Breast epithelium (tissue), 3 donors: Measurements from ENCODE around the gene P2RX2.

Experiments
- POLR2A ChIP-seq: fragments of 450-650 bp; IDR thresholded peaks from one replicate; pipeline ENCODE4 v1.6.1; 2016; ENCODE audit warnings: antibody characterized with exemption, mild to moderate bottlenecking, moderate library complexity
- TF ChIP-seq, protein P1 (sequence below), 3 donors: fragments of 450-650 bp; IDR thresholded peaks; one replicate each; pipeline ENCODE4 v1.5.1; 2016 to 2017; ENCODE audit warnings: antibody characterized with exemption in 3 of 3, mild to moderate bottlenecking in 3 of 3, moderate library complexity in 3 of 3

DNA sequence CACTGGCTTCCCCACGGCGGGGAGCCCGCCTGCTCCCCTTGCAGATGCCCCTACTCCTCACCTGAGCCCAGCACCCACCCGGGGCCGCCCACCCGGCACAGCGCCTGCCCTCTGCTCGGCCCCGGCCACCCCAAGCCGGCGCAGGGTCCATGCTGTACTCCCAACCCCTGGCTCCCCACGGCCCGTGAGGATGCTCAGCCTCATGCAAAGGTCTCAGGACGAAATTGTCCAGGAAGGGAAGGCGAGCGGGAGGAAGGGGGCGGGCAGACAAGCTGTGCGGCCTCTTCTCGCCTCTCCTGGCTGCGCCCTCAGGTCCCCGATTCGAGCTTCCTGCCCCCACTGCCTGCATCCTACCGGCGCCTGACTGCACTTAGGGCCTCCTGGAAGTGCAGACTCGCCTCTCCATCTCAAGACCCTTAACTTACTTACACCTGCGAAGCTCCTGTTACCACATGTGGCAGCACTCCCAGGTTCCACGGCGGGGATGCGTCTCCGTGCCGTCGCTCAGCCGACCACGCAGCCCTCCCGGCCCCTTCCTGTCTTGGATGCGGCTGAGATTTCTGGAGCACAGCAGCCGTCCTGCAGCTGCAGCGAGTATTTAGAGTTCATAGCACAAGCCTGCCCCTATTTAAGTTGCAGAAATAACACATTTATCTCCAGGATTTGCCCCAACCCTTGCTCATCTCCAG is 26.1 kb upstream of the P2RX2 start:
- TF ChIP-seq, protein P1, sequence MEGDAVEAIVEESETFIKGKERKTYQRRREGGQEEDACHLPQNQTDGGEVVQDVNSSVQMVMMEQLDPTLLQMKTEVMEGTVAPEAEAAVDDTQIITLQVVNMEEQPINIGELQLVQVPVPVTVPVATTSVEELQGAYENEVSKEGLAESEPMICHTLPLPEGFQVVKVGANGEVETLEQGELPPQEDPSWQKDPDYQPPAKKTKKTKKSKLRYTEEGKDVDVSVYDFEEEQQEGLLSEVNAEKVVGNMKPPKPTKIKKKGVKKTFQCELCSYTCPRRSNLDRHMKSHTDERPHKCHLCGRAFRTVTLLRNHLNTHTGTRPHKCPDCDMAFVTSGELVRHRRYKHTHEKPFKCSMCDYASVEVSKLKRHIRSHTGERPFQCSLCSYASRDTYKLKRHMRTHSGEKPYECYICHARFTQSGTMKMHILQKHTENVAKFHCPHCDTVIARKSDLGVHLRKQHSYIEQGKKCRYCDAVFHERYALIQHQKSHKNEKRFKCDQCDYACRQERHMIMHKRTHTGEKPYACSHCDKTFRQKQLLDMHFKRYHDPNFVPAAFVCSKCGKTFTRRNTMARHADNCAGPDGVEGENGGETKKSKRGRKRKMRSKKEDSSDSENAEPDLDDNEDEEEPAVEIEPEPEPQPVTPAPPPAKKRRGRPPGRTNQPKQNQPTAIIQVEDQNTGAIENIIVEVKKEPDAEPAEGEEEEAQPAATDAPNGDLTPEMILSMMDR (IDR thresholded peaks at IDR 0.05): no peak
- no peak for TF ChIP-seq POLR2A
